Measurements from ENCODE around the gene WDR5. TPM values are rescaled to one million over a fixed set of nuclear protein-coding genes. Genes with fewer than 3 reads are reported as not detected.

The WDR5 gene
- total and polyA plus RNA-seq, 2 of the 13 experiments (the other 11 are each of a cell fraction or from before 2014, with no cell fraction given), result 34.3 TPM

DNA sequence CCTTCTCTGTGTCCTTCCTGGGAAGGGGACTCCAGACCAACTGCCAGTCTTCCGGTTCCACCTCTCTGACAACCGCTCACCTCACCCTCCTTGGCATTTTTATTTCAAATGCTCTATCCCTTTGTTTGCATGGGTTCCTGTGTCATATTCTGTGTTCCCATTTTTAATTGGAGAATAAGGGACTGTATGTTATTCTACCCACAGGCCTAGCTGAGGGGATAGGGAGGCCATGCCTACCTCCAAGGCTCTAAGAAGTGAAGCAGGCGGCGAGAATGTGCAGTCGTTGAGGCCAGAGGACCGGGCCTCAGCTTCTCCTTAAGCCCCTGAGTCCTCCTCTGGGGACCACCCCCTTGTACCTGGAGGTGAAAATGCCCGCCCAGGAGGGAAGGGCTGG lies 936 bp upstream of the WDR5 start:
- Histone ChIP-seq H3K4me1 (ENCODE audit: insufficient read depth, low read length) (peaks cover 66% of the 10 kb centered on the region), H3K79me2 (ENCODE audit: insufficient read depth, low read length) (peaks cover 38% of the 10 kb centered on the region), H4K20me1 (ENCODE audit: insufficient read depth, low read length) (peaks cover 10% of the 10 kb centered on the region; the same call in 1 of the 2 replicates), H3K9ac (ENCODE audit: insufficient read depth, low read depth, low read length) (peak overlapping the region; percentile 83), H3K36me3 (replicated peaks in 1 of 2; ENCODE audit: control insufficient read depth in 1 of 2, insufficient read depth in 2 of 2, low read length in 2 of 2) (peaks cover 2 to 16% of the 10 kb centered on the region in 2 experiments; a peak in 3 of 5 replicates), H3K27me3 (ENCODE audit: control insufficient read depth in 1 of 2, insufficient read depth in 2 of 2, low read length in 2 of 2) (no peaks in the 10 kb centered on the region; a peak in 1 of 5 replicates), H3K4me2 (ENCODE audit: low read depth, low read length) (peak overlapping the region; percentile 87), H2AFZ (ENCODE audit: low read length) (no peak overlapping the region), H3K4me3 (replicated peaks in 1 of 3; ENCODE audit: insufficient read depth in 1 of 3, low read depth in 2 of 3, low read length in 3 of 3) (peak overlapping the region; percentile 71 to 85 (median 77)), H3K27ac (ENCODE audit: extremely low read length, insufficient read depth, low read length) (peak overlapping the region; percentile 75), H3K9me3 (ENCODE audit: low read length) (no peaks in the 10 kb centered on the region)
- intact Hi-C loops (cut with micrococcal nuclease; ENCODE audit: unreplicated experiment), result no loop called here
- FAIRE-seq (no peak), DNase-seq (ENCODE audit: low spot score) (no peak), ATAC-seq (peak; percentile 13)
- no TSS peak for BruUV-seq (replicated peaks)
- in situ Hi-C loops (cut with HindIII; ENCODE audit: extremely low pct_ligation_motif_present, low pct_unique_long_range_greater_than_20kb), result no loop called here
- POLR2A ChIA-PET, result no interaction called here
- 0% methylated on average over 6 of the region's 7 CpGs for WGBS (ENCODE audit: low lambda C conversion rate)
- CTCF ChIA-PET (ENCODE audit: low intra/inter-chr PET ratio, low total read pairs), result no interaction called here
- 0 out of 2 replicates have a peak, but pooled peaks have one; percentile 43 for TF ChIP-seq KLF12 (CRISPR knock-in tag; IDR thresholded peaks at IDR 0.05; ENCODE audit: borderline replicate concordance)
- TF ChIP-seq ZNF776 (CRISPR knock-in tag; IDR thresholded peaks at IDR 0.05), result 0 out of 2 replicates have a peak, but pooled peaks have one; percentile 12
- 0 out of 2 replicates have a peak, but pooled peaks have one; percentile 1 for TF ChIP-seq MIXL1 (CRISPR knock-in tag; IDR thresholded peaks at IDR 0.05)
- no peak for TF ChIP-seq GABPA (IDR thresholded peaks at IDR 0.05; ENCODE audit: low read depth, low read length)
- 0 out of 2 replicates have a peak, but pooled peaks have one; percentile 8 for TF ChIP-seq GABPA (CRISPR knock-in tag; IDR thresholded peaks at IDR 0.05; ENCODE audit: low read depth)
- peak; percentile 48; the same call in 1 of the 2 replicates for TF ChIP-seq ZNF451 (CRISPR knock-in tag; IDR thresholded peaks at IDR 0.05)
- TF ChIP-seq, protein P1, sequence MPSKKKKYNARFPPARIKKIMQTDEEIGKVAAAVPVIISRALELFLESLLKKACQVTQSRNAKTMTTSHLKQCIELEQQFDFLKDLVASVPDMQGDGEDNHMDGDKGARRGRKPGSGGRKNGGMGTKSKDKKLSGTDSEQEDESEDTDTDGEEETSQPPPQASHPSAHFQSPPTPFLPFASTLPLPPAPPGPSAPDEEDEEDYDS (CRISPR knock-in tag; IDR thresholded peaks at IDR 0.05), result 0 out of 2 replicates have a peak, but pooled peaks have one; percentile 31
- peak; percentile 49; the same call in 1 of the 2 replicates for TF ChIP-seq ZNF263 (CRISPR knock-in tag; IDR thresholded peaks at IDR 0.05)
- TF ChIP-seq ZBTB33 (CRISPR knock-in tag; IDR thresholded peaks at IDR 0.05), result 0 out of 2 replicates have a peak, but pooled peaks have one; percentile 5
- no peak for TF ChIP-seq ZBTB20 (CRISPR knock-in tag; IDR thresholded peaks at IDR 0.05; ENCODE audit: borderline replicate concordance, low read depth)
- TF ChIP-seq HNF4G (IDR thresholded peaks at IDR 0.05; ENCODE audit: borderline replicate concordance, low read depth, low read length), result no peak
- no peak for TF ChIP-seq HNF4G (CRISPR knock-in tag; IDR thresholded peaks at IDR 0.05; ENCODE audit: borderline replicate concordance, low read depth)
- TF ChIP-seq MTA1 (CRISPR knock-in tag; IDR thresholded peaks at IDR 0.05; ENCODE audit: borderline replicate concordance), result peak; percentile 14; the same call in 1 of the 2 replicates
- TF ChIP-seq, protein P2, sequence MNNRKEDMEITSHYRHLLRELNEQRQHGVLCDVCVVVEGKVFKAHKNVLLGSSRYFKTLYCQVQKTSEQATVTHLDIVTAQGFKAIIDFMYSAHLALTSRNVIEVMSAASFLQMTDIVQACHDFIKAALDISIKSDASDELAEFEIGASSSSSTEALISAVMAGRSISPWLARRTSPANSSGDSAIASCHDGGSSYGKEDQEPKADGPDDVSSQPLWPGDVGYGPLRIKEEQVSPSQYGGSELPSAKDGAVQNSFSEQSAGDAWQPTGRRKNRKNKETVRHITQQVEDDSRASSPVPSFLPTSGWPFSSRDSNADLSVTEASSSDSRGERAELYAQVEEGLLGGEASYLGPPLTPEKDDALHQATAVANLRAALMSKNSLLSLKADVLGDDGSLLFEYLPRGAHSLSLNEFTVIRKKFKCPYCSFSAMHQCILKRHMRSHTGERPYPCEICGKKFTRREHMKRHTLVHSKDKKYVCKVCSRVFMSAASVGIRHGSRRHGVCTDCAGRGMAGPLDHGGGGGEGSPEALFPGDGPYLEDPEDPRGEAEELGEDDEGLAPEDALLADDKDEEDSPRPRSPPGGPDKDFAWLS (CRISPR knock-in tag; IDR thresholded peaks at IDR 0.05; ENCODE audit: borderline replicate concordance), result no peak
- peak; percentile 17; the same call in 1 of the 2 replicates for TF ChIP-seq GMEB1 (CRISPR knock-in tag; IDR thresholded peaks at IDR 0.05; ENCODE audit: borderline replicate concordance)
- TF ChIP-seq SNAPC2 (CRISPR knock-in tag; IDR thresholded peaks at IDR 0.05), result 0 out of 2 replicates have a peak, but pooled peaks have one; percentile 16
